GM21423 (cell line): ENCODE measurements around the gene LRRC3.
A peak's percentile ranks its signal among the peaks of the same experiment; 100 is the strongest.
"Not testable (repeated sequence)": the region's sequence is repeated elsewhere in the genome, so short reads cannot be mapped to it uniquely, and the experiment has no call there.

Experiments
- ATAC-seq: cut with Tn5 transposase; IDR thresholded peaks from one replicate; pipeline ENCODE4 v1.9.1; 2021; ENCODE audit warnings: mild to moderate bottlenecking, moderate library complexity; ENCODE audit not compliant: unreplicated experiment

The LRRC3 gene

GRCh38 chr21:44454747-44455523, at the start of gene LRRC3:
LRRC3 (plus strand) TSS chr21:44455510; CDS start chr21:44456645, 1,135 bp downstream.
- ATAC-seq, result peak; percentile 52

- no peak for ATAC-seq
Observed at GRCh38 chr21:44405948-44406872, 49.1 kb upstream of the LRRC3 start.

- ATAC-seq, result no peak
Observed at GRCh38 chr21:44406953-44407352, 48.4 kb upstream of the LRRC3 start.

- no peak for ATAC-seq
Observed at GRCh38 chr21:44407493-44407892, 47.8 kb upstream of the LRRC3 start.

GRCh38 chr21:44408226-44408625, 47.1 kb upstream of the LRRC3 start:
- ATAC-seq, result no peak

GRCh38 chr21:44413566-44414290, 41.6 kb upstream of the LRRC3 start:
- no peak for ATAC-seq

- ATAC-seq, result no peak
Observed at GRCh38 chr21:44414291-44415072, 40.8 kb upstream of the LRRC3 start.

GRCh38 chr21:44415073-44416025, 40.0 kb upstream of the LRRC3 start:
- ATAC-seq, result no peak

- no peak for ATAC-seq
Observed at GRCh38 chr21:44416193-44416592, 39.1 kb upstream of the LRRC3 start.

GRCh38 chr21:44417621-44418107, 37.6 kb upstream of the LRRC3 start:
- ATAC-seq, result not testable (repeated sequence)

- no peak for ATAC-seq
Observed at GRCh38 chr21:44418108-44418875, 37.0 kb upstream of the LRRC3 start.

GRCh38 chr21:44418876-44419230, 36.5 kb upstream of the LRRC3 start:
- no peak for ATAC-seq

GRCh38 chr21:44419679-44420078, 35.6 kb upstream of the LRRC3 start:
- ATAC-seq, result no peak

- ATAC-seq, result no peak
Observed at GRCh38 chr21:44420416-44421205, 34.7 kb upstream of the LRRC3 start.

- ATAC-seq, result no peak
Observed at GRCh38 chr21:44421901-44422840, 33.1 kb upstream of the LRRC3 start.

GRCh38 chr21:44423312-44423821, 31.9 kb upstream of the LRRC3 start:
- ATAC-seq, result peak; percentile 52
